Activated B cell treated with CpG ODN at 0.5 μM for 24 hours (primary cell): ENCODE data around the gene GDF11. TPM values are rescaled to one million over a fixed set of nuclear protein-coding genes. Genes with fewer than 3 reads are reported as not detected.

Source experiments
- ATAC-seq: fragments of 200-7000 bp; cut with Tn5 transposase; one replicate; pipeline ENCODE4 v1.10.0; 2021; ENCODE audit warnings: low read depth, mild to moderate bottlenecking, moderate library complexity
- CTCF ChIA-PET: fragments of 350-600 bp; sonication (Branson Sonifier 250); formaldehyde crosslinking; loops from one replicate; lab custom pipeline; 2021; ENCODE audit warnings: antibody characterized with exemption; lab: Charles Lee
- POLR2A ChIA-PET: fragments of 350-600 bp; sonication (Branson Sonifier 250); formaldehyde crosslinking; loops from one replicate; lab custom pipeline; 2021; ENCODE audit warnings: antibody characterized with exemption; lab: Charles Lee
- DNase-seq: peaks from one replicate; pipeline ENCODE4 v3.0.0; 2022
- H3K27ac Mint-ChIP-seq: one replicate; pipeline ENCODE4 v1.8.0; 2020; ENCODE audit warnings: mixed read lengths
- H3K27me3 Mint-ChIP-seq: one replicate; pipeline ENCODE4 v1.8.0; 2021; ENCODE audit warnings: mixed read lengths
- H3K36me3 Mint-ChIP-seq: one replicate; pipeline ENCODE4 v1.8.0; 2021; ENCODE audit warnings: low read depth, mixed read lengths
- H3K4me1 Mint-ChIP-seq: one replicate; pipeline ENCODE4 v1.8.0; 2021; ENCODE audit warnings: mixed read lengths
- H3K4me3 Mint-ChIP-seq: one replicate; pipeline ENCODE4 v1.8.0; 2020; ENCODE audit warnings: mild to moderate bottlenecking, mixed read lengths
- H3K9me3 Mint-ChIP-seq: one replicate; pipeline ENCODE4 v1.8.0; 2020; ENCODE audit warnings: mixed read lengths
- CTCF ChIP-seq: fragments of 200-600 bp; IDR thresholded peaks from one replicate; pipeline ENCODE4 v1.8.0; 2022; ENCODE audit warnings: antibody characterized with exemption, mild to moderate bottlenecking
- intact Hi-C: fragments of 100-400 bp; cut with micrococcal nuclease; formaldehyde crosslinking; loops from one replicate; pipeline ENCODE4 v1.15.1; 2024
- total RNA-seq: library from RNA; stranded (reverse); gene quantifications from 2 replicates; pipeline ENCODE4 v1.2.3, GENCODE V29; 2022

GDF11 gene
- total RNA-seq, 1 donor from 2014 or later: 6.4 TPM

- Mint-ChIP-seq H3K9me3 (no peaks in the 10 kb centered on the region), H3K4me1 (no peaks in the 10 kb centered on the region), H3K27me3 (peaks cover 11% of the 10 kb centered on the region), H3K27ac (no peak overlapping the region), H3K36me3 (no peaks in the 10 kb centered on the region), H3K4me3 (no peak overlapping the region)
- no peak for TF ChIP-seq CTCF
- DNase-seq (no peak), ATAC-seq (no peak)
- CTCF ChIA-PET: interaction anchor here (1.5 kb wide), 1 partner anchor 10 kb away, joined by 5 read pairs; no protein-coding TSS in a partner anchor
- intact Hi-C loops: no loop called here
- POLR2A ChIA-PET: no interaction called here
Observed at GRCh38 chr12:55696141-55696540, 46.8 kb upstream of the GDF11 start.

GRCh38 chr12:55696796-55697462 lies 46.0 kb upstream of the GDF11 start:
- ChIA-PET POLR2A (no interaction called here), CTCF (no interaction called here)
- Mint-ChIP-seq H3K4me1 (no peaks in the 10 kb centered on the region), H3K4me3 (no peak overlapping the region), H3K27me3 (peaks cover 11% of the 10 kb centered on the region), H3K9me3 (no peaks in the 10 kb centered on the region), H3K36me3 (no peaks in the 10 kb centered on the region), H3K27ac (no peak overlapping the region)
- ATAC-seq (no peak), DNase-seq (no peak)
- intact Hi-C loops: no loop called here
- TF ChIP-seq CTCF: no peak

GRCh38 chr12:55697686-55698085 lies 45.2 kb upstream of the GDF11 start:
- no peaks in the 10 kb centered on the region for H3K9me3 Mint-ChIP-seq
- intact Hi-C loops: no loop called here
- peaks cover 11% of the 10 kb centered on the region for H3K27me3 Mint-ChIP-seq
- POLR2A ChIA-PET: no interaction called here
- CTCF ChIA-PET: no interaction called here
- H3K4me3 Mint-ChIP-seq: no peak overlapping the region
- DNase-seq: no peak
- H3K36me3 Mint-ChIP-seq: no peaks in the 10 kb centered on the region
- no peak for ATAC-seq
- no peak for TF ChIP-seq CTCF
- H3K4me1 Mint-ChIP-seq: no peaks in the 10 kb centered on the region
- H3K27ac Mint-ChIP-seq: no peak overlapping the region

GRCh38 chr12:55698241-55698955 lies 44.5 kb upstream of the GDF11 start:
- Mint-ChIP-seq H3K4me3 (no peak overlapping the region), H3K27me3 (peaks cover 11% of the 10 kb centered on the region), H3K27ac (no peak overlapping the region), H3K36me3 (no peaks in the 10 kb centered on the region), H3K4me1 (no peaks in the 10 kb centered on the region), H3K9me3 (no peaks in the 10 kb centered on the region)
- DNase-seq: no peak
- no peak for ATAC-seq
- intact Hi-C loops: no loop called here
- TF ChIP-seq CTCF: no peak
- POLR2A ChIA-PET: no interaction called here
- CTCF ChIA-PET: no interaction called here

- Mint-ChIP-seq H3K4me3 (no peak overlapping the region), H3K4me1 (no peaks in the 10 kb centered on the region), H3K27me3 (peaks cover 11% of the 10 kb centered on the region), H3K27ac (no peak overlapping the region), H3K9me3 (no peaks in the 10 kb centered on the region), H3K36me3 (no peaks in the 10 kb centered on the region)
- no peak for TF ChIP-seq CTCF
- ATAC-seq (no peak), DNase-seq (no peak)
- CTCF ChIA-PET: no interaction called here
- intact Hi-C loops: no loop called here
- POLR2A ChIA-PET: no interaction called here
Observed at GRCh38 chr12:55698965-55699364, 44.0 kb upstream of the GDF11 start.
